GM18499 (cell line): ENCODE results near the gene TMEM223.
"Not testable (repeated sequence)": the region's sequence is repeated elsewhere in the genome, so short reads cannot be mapped to it uniquely, and the experiment has no call there.

Experiments
- ATAC-seq: cut with Tn5 transposase; IDR thresholded peaks from one replicate; pipeline ENCODE4 v1.9.1; 2021; ENCODE audit warnings: moderate number of reproducible peaks; ENCODE audit not compliant: insufficient read depth, unreplicated experiment

The TMEM223 gene

DNA sequence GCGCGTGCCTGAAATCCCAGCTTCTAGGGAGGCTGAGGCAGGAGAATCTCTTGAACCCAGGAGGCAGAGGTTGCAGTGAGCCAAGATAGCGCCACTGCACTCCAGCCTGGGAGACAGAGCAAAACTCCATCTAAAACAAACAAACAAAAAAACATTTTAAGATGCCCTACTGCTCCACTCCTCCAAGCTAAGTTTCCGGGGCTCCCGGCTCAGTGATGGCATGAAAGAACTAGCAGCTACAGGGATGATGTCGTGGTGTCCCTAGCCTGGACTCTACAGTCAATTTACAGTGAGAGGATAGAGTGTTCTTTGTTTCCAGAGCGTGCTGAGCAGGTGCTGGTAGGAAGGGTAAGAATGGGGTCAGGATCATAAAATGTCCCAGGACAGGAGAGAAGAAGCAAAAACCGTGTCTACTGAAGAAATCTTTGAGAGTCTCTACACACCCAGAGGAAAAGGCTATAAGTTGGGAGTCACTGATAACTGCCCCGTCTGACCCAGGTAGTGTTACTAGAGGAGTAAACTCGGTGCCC lies 36.7 kb downstream of the TMEM223 start:
- ATAC-seq, result no peak

- ATAC-seq, result peak; percentile 87
These were observed 37.8 kb downstream of the TMEM223 start, which contains the start of gene ZBTB3 for GRCh38 chr11:62753736-62754603. Gene ZBTB3 (minus strand): TSS chr11:62754160. CDS start chr11:62753664, 496 bp downstream.

GRCh38 chr11:62752994-62753735 lies 38.6 kb downstream of the TMEM223 start:
- ATAC-seq, result no peak

- no peak for ATAC-seq
These were observed 39.5 kb downstream of the TMEM223 start for GRCh38 chr11:62752177-62752785.

- ATAC-seq, result not testable (repeated sequence)
These were observed 41.9 kb downstream of the TMEM223 start for GRCh38 chr11:62749931-62750330.

DNA sequence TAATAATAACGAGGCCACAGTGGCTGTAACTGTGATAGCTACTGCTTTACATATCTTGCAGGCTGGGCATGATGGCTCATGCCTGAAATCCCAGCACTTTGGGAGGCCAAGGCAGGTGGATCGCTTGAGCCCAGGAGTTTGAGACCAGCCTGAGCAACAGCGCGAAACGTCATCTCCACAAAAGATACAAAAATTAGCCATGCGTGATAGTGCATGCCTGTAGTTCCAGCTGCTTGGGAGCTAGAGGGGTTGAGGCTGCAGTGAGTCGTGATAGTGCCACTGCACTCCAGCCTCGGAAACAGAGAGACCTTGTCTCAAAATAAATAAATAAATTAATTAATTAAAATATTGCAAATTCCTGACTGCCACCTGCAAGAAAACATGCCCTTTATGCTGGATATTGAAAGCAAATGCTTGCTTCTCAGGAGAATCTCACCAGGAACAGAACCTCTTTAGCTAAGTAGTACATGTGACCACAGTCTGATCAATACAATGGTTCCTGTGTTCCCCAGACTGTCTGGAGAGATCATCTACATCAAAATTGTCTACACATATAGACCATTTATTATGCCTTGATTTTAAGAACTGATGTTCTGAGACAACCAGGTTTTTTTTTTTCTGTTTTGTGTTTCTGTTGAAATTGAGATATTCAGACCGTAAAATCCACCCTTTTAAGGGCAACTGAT lies 44.2 kb downstream of the TMEM223 start:
- no peak for ATAC-seq
